Testis (tissue), 2 donors: ENCODE data around the gene PRKCD.

Experiments used
- CTCF ChIP-seq, 3 experiments: fragments of 450-650 bp in 2 of 3; fragments of 200-600 bp in 1 of 3; sonication (generic) in 1 of 3; IDR thresholded peaks; one replicate each; pipeline ENCODE4 v1.5.1; 2016 to 2019; ENCODE audit warnings: antibody characterized with exemption in 3 of 3, mild to moderate bottlenecking in 2 of 3, moderate library complexity in 1 of 3
- POLR2A ChIP-seq: fragments of 450-650 bp; IDR thresholded peaks from one replicate; pipeline ENCODE4 v1.6.1; 2017; ENCODE audit warnings: antibody characterized with exemption, mild to moderate bottlenecking, moderate library complexity

- TF ChIP-seq CTCF (IDR thresholded peaks at IDR 0.05): no peak
- no peak for TF ChIP-seq POLR2A
Observed at GRCh38 chr3:53221827-53222182, 60.8 kb downstream of the PRKCD start.
